KMS-11 (cell line): Measurements from ENCODE around the gene PSMD13.

Source experiments
- H2AFZ ChIP-seq: fragments of 200-600 bp; sonication (generic); 2 replicates; pipeline ENCODE4 v1.6.1; 2016; ENCODE audit warnings: antibody characterized with exemption, mixed run types, low read depth
- H3K27ac ChIP-seq: fragments of 200-600 bp; sonication (generic); 2 replicates; pipeline ENCODE4 v1.6.1; 2016; ENCODE audit warnings: mild to moderate bottlenecking, mixed run types
- H3K27me3 ChIP-seq: fragments of 200-600 bp; sonication (generic); 2 replicates; pipeline ENCODE4 v1.6.1; 2017; ENCODE audit warnings: mild to moderate bottlenecking, low read depth, mixed run types, moderate library complexity; ENCODE audit not compliant: insufficient read depth
- H3K36me3 ChIP-seq: fragments of 200-600 bp; sonication (generic); 2 replicates; pipeline ENCODE4 v1.6.1; 2017; ENCODE audit warnings: mild to moderate bottlenecking, mixed run types; ENCODE audit not compliant: insufficient read depth
- H3K4me1 ChIP-seq: fragments of 200-600 bp; sonication (generic); 2 replicates; pipeline ENCODE4 v1.6.1; 2016; ENCODE audit warnings: mild to moderate bottlenecking, low read depth, mixed run types; ENCODE audit not compliant: poor library complexity, severe bottlenecking
- H3K4me2 ChIP-seq: fragments of 200-600 bp; sonication (generic); 2 replicates; pipeline ENCODE4 v1.7.0; 2016; ENCODE audit warnings: mild to moderate bottlenecking, mixed run types
- H3K4me3 ChIP-seq: fragments of 200-600 bp; sonication (generic); IDR thresholded peaks from 2 replicates; pipeline ENCODE4 v1.6.1; 2017; ENCODE audit warnings: low read depth, low read length, mixed read lengths; ENCODE audit not compliant: insufficient read depth
- H3K79me2 ChIP-seq: fragments of 200-600 bp; sonication (generic); 2 replicates; pipeline ENCODE4 v1.6.1; 2016; ENCODE audit warnings: low read depth, mixed run types; ENCODE audit not compliant: insufficient read depth
- H3K9ac ChIP-seq: fragments of 200-600 bp; sonication (generic); 2 replicates; pipeline ENCODE4 v1.6.1; 2016; ENCODE audit warnings: mild to moderate bottlenecking, mixed run types
- H4K20me1 ChIP-seq: fragments of 200-600 bp; sonication (generic); 2 replicates; pipeline ENCODE4 v1.6.1; 2016; ENCODE audit warnings: mild to moderate bottlenecking, mixed run types; ENCODE audit not compliant: insufficient read depth
- CTCF ChIP-seq: fragments of 200-600 bp; sonication (generic); conservative IDR thresholded peaks from 2 replicates; pipeline ENCODE4 v1.6.1; 2017; ENCODE audit warnings: low read depth, mild to moderate bottlenecking, antibody characterized with exemption, low read length, moderate library complexity, mixed read lengths

PSMD13 gene

GRCh38 chr11:293852-294661 lies 57.3 kb downstream of the PSMD13 start:
- H3K79me2 ChIP-seq, result no peaks in the 10 kb centered on the region
- no peaks in the 10 kb centered on the region for H3K36me3 ChIP-seq
- H3K27me3 ChIP-seq, result no peaks in the 10 kb centered on the region; the same call in 1 of the 2 replicates
- no peak for TF ChIP-seq CTCF
- no peak overlapping the region for H3K4me2 ChIP-seq
- no peak overlapping the region for H2AFZ ChIP-seq
- peaks cover 17% of the 10 kb centered on the region for H3K4me1 ChIP-seq
- H4K20me1 ChIP-seq, result no peaks in the 10 kb centered on the region
- H3K9ac ChIP-seq, result no peak overlapping the region
- no peak overlapping the region for H3K27ac ChIP-seq
- H3K4me3 ChIP-seq, result no peak overlapping the region

- H3K4me1 ChIP-seq, result peaks cover 17% of the 10 kb centered on the region
Measured at GRCh38 chr11:294780-295179, 58.0 kb downstream of the PSMD13 start.

GRCh38 chr11:295351-296170 lies 58.8 kb downstream of the PSMD13 start:
- Histone ChIP-seq H2AFZ (no peak overlapping the region), H3K4me1 (peaks cover 17% of the 10 kb centered on the region), H4K20me1 (no peaks in the 10 kb centered on the region), H3K27ac (no peak overlapping the region), H3K36me3 (no peaks in the 10 kb centered on the region), H3K4me2 (no peak overlapping the region), H3K27me3 (peaks cover 9% of the 10 kb centered on the region; the same call in 1 of the 2 replicates), H3K9ac (no peak overlapping the region), H3K4me3 (no peak overlapping the region), H3K79me2 (no peaks in the 10 kb centered on the region)
- TF ChIP-seq CTCF, result no peak

More at GRCh38 chr11:294780-295179, 58.0 kb downstream of the PSMD13 start:
- Histone ChIP-seq H2AFZ (no peak overlapping the region), H4K20me1 (no peaks in the 10 kb centered on the region), H3K27ac (no peak overlapping the region), H3K4me3 (no peak overlapping the region), H3K36me3 (no peaks in the 10 kb centered on the region), H3K27me3 (peaks cover 1% of the 10 kb centered on the region; the same call in 1 of the 2 replicates), H3K4me2 (no peak overlapping the region), H3K79me2 (no peaks in the 10 kb centered on the region), H3K9ac (no peak overlapping the region)
- no peak for TF ChIP-seq CTCF

- H3K4me2 ChIP-seq, result no peak overlapping the region
- no peaks in the 10 kb centered on the region for H3K36me3 ChIP-seq
- no peak overlapping the region for H3K9ac ChIP-seq
- peaks cover 15% of the 10 kb centered on the region; the same call in 1 of the 2 replicates for H3K27me3 ChIP-seq
- no peaks in the 10 kb centered on the region for H3K79me2 ChIP-seq
- no peak for TF ChIP-seq CTCF
- H4K20me1 ChIP-seq, result no peaks in the 10 kb centered on the region
- no peak overlapping the region for H3K4me3 ChIP-seq
- H3K27ac ChIP-seq, result no peak overlapping the region
- no peak overlapping the region for H2AFZ ChIP-seq
- peaks cover 17% of the 10 kb centered on the region for H3K4me1 ChIP-seq
Measured at GRCh38 chr11:296171-297050, 59.6 kb downstream of the PSMD13 start.
